Caco-2 (cell line): ENCODE measurements around the gene FHIT. TPM values are rescaled to one million over a fixed set of nuclear protein-coding genes. Genes with fewer than 3 reads are reported as not detected.

Experiments
- BruUV-seq: library from RNA; stranded (reverse); fragments of 400-500 nt; replicated peaks from 2 replicates; lab custom pipeline; 2021; lab: Mats Ljungman, UMichigan
- CTCF ChIA-PET: fragments of 300-600 bp; sonication (Branson Sonifier 250); formaldehyde crosslinking; loops from one replicate; lab custom pipeline; 2022; ENCODE audit warnings: antibody characterized with exemption; lab: Charles Lee
- POLR2A ChIA-PET: fragments of 300-600 bp; sonication (Branson Sonifier 250); formaldehyde crosslinking; loops from one replicate; lab custom pipeline; 2022; ENCODE audit warnings: antibody characterized with exemption; lab: Charles Lee
- DNase-seq, 2 experiments: peaks; one replicate each; pipeline versions ENCODE4 v3.0.0 to v3.0.0-alpha.2; 2020 to 2022
- H3K27me3 ChIP-seq: replicated peaks from 2 replicates; pipeline ENCODE4 v1.6.0; 2011; ENCODE audit warnings: low read length; ENCODE audit not compliant: control insufficient read depth, insufficient read depth
- H3K36me3 ChIP-seq: 2 replicates; pipeline ENCODE4 v1.5.1; 2011; ENCODE audit warnings: low read length; ENCODE audit not compliant: control insufficient read depth, insufficient read depth
- H3K4me1 ChIP-seq: fragments of 250-450 bp; sonication (Bioruptor Pico); 2 replicates; pipeline ENCODE4 v1.5.1; 2020; ENCODE audit warnings: mild to moderate bottlenecking
- H3K4me3 ChIP-seq: 2 replicates; pipeline ENCODE4 v1.5.1; 2011; ENCODE audit warnings: low read depth, mild to moderate bottlenecking, control low read depth, low read length
- H3K9me3 ChIP-seq: fragments of 250-450 bp; sonication (Bioruptor Pico); 2 replicates; pipeline ENCODE4 v1.5.1; 2020; ENCODE audit warnings: mild to moderate bottlenecking, moderate library complexity
- H3K27ac Mint-ChIP-seq: one replicate; pipeline ENCODE4 v1.8.0; 2022; ENCODE audit warnings: mixed read lengths; ENCODE audit not compliant: unreplicated experiment
- H3K27me3 Mint-ChIP-seq: one replicate; pipeline ENCODE4 v1.8.0; 2022; ENCODE audit warnings: mixed read lengths; ENCODE audit not compliant: insufficient read depth, unreplicated experiment
- H3K36me3 Mint-ChIP-seq: one replicate; pipeline ENCODE4 v1.8.0; 2022; ENCODE audit warnings: mild to moderate bottlenecking, mixed read lengths; ENCODE audit not compliant: insufficient read depth, unreplicated experiment
- H3K4me1 Mint-ChIP-seq: one replicate; pipeline ENCODE4 v1.8.0; 2022; ENCODE audit warnings: low read depth, mixed read lengths; ENCODE audit not compliant: unreplicated experiment
- H3K4me3 Mint-ChIP-seq: one replicate; pipeline ENCODE4 v1.8.0; 2022; ENCODE audit warnings: mild to moderate bottlenecking, moderate library complexity, mixed read lengths; ENCODE audit not compliant: unreplicated experiment
- H3K9me3 Mint-ChIP-seq: one replicate; pipeline ENCODE4 v1.8.0; 2022; ENCODE audit warnings: mixed read lengths; ENCODE audit not compliant: unreplicated experiment
- CTCF ChIP-seq, 2 experiments: fragments of 200-600 bp in 1 of 2; IDR thresholded peaks; 1 replicate in 1 of 2; 2 replicates in 1 of 2; pipeline versions ENCODE4 v1.5.1 to v1.8.0; 2011 to 2022; ENCODE audit warnings: antibody characterized with exemption in 1 of 2, control low read depth in 1 of 2, inconsistent platforms in 1 of 2, low read depth in 1 of 2, low read length in 1 of 2, mild to moderate bottlenecking in 1 of 2, moderate library complexity in 1 of 2; ENCODE audit not compliant: insufficient read depth in 1 of 2, severe bottlenecking in 1 of 2, unreplicated experiment in 1 of 2
- intact Hi-C: fragments of 100-400 bp; cut with micrococcal nuclease; formaldehyde crosslinking; loops from one replicate; pipeline ENCODE4 v1.10.0; 2022; ENCODE audit not compliant: unreplicated experiment
- total RNA-seq: library from RNA; stranded (reverse); gene quantifications from 2 replicates; pipeline ENCODE4 v1.2.3, GENCODE V29; 2022

Gene FHIT
- total RNA-seq, 1 experiment from 2014 or later, result 8.3 TPM

DNA sequence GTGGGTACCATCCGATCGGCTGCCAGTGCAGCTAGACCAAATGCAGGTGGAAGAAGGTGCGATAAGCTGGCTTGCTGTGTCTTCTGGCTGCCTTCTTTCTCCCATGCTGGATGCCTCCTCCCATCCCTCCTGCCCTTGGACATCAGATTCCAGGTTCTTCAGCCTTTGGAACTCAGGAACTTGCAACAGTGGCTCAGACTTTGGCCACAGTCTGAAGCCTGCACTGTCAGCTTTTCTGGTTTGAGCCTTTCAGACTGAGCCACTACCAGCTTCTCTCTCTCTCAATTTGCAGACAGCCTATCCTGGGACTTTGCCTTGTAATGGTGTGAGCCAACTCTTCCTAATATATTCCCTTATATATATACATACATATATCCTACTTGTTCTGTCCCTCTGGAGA is 485.5 kb downstream of the FHIT start:
- no peaks in the 10 kb centered on the region for H3K9me3 Mint-ChIP-seq
- no peak for TF ChIP-seq CTCF (IDR thresholded peaks at IDR 0.05; ENCODE audit: insufficient read depth in 1 of 2, low read depth in 1 of 2, low read length in 1 of 2, severe bottlenecking in 1 of 2, unreplicated experiment in 1 of 2)
- CTCF ChIA-PET, result no interaction called here

GRCh38 chr3:60764870-60765269 is 486.4 kb downstream of the FHIT start:
- H3K4me3 ChIP-seq, result no peak overlapping the region
- no peaks in the 10 kb centered on the region for H3K36me3 ChIP-seq
- POLR2A ChIA-PET, result no interaction called here
- H3K27ac Mint-ChIP-seq, result no peak overlapping the region
- BruUV-seq, result no TSS peak
- no peaks in the 10 kb centered on the region for H3K27me3 Mint-ChIP-seq
- no peak overlapping the region for H3K4me3 Mint-ChIP-seq
- H3K4me1 ChIP-seq, result peaks cover 2% of the 10 kb centered on the region
- no peaks in the 10 kb centered on the region for H3K4me1 Mint-ChIP-seq
- no peak for TF ChIP-seq CTCF (IDR thresholded peaks at IDR 0.05; ENCODE audit: insufficient read depth in 1 of 2, low read depth in 1 of 2, low read length in 1 of 2, severe bottlenecking in 1 of 2, unreplicated experiment in 1 of 2)
- peaks cover 1% of the 10 kb centered on the region for H3K9me3 Mint-ChIP-seq
- no peak for DNase-seq
- H3K36me3 Mint-ChIP-seq, result no peaks in the 10 kb centered on the region
- intact Hi-C loops, result no loop called here
- no peaks in the 10 kb centered on the region for H3K27me3 ChIP-seq
- no peaks in the 10 kb centered on the region for H3K9me3 ChIP-seq
- CTCF ChIA-PET, result no interaction called here

More for the DNA sequence above, 485.5 kb downstream of the FHIT start:
- POLR2A ChIA-PET, result no interaction called here
- no peaks in the 10 kb centered on the region for H3K27me3 Mint-ChIP-seq
- Histone ChIP-seq H3K36me3 (no peaks in the 10 kb centered on the region), H3K27me3 (no peaks in the 10 kb centered on the region), H3K4me1 (peaks cover 11% of the 10 kb centered on the region), H3K4me3 (no peak overlapping the region), H3K9me3 (no peaks in the 10 kb centered on the region)
- H3K36me3 Mint-ChIP-seq, result no peaks in the 10 kb centered on the region
- peaks cover 4% of the 10 kb centered on the region for H3K4me1 Mint-ChIP-seq
- no peak overlapping the region for H3K4me3 Mint-ChIP-seq
- intact Hi-C loops, result no loop called here
- H3K27ac Mint-ChIP-seq, result no peak overlapping the region
- DNase-seq, result no peak
- BruUV-seq, result no TSS peak

GRCh38 chr3:60760145-60760544 is 491.1 kb downstream of the FHIT start:
- ChIA-PET POLR2A (no interaction called here), CTCF (no interaction called here)
- DNase-seq, result no peak
- BruUV-seq, result no TSS peak
- H3K27me3 Mint-ChIP-seq, result no peaks in the 10 kb centered on the region
- no peak for TF ChIP-seq CTCF (IDR thresholded peaks at IDR 0.05; ENCODE audit: insufficient read depth in 1 of 2, low read depth in 1 of 2, low read length in 1 of 2, severe bottlenecking in 1 of 2, unreplicated experiment in 1 of 2)
- Histone ChIP-seq H3K36me3 (no peaks in the 10 kb centered on the region), H3K27me3 (no peaks in the 10 kb centered on the region), H3K9me3 (no peaks in the 10 kb centered on the region), H3K4me1 (no peaks in the 10 kb centered on the region), H3K4me3 (no peak overlapping the region)
- H3K27ac Mint-ChIP-seq, result no peak overlapping the region
- H3K9me3 Mint-ChIP-seq, result peaks cover 6% of the 10 kb centered on the region
- intact Hi-C loops, result no loop called here
- no peaks in the 10 kb centered on the region for H3K4me1 Mint-ChIP-seq
- no peaks in the 10 kb centered on the region for H3K36me3 Mint-ChIP-seq
- no peak overlapping the region for H3K4me3 Mint-ChIP-seq
